ENCODE results near the gene CALCB.

Gene CALCB

GRCh38 chr11:15072551-15073143 lies 746 bp upstream of the CALCB start:
- H3K4me3 ChIP-seq (ENCODE audit: insufficient read depth, low read depth, low read length, poor library complexity, severe bottlenecking) = no peak overlapping the region
- no peak for DNase-seq
- H3K36me3 ChIP-seq (ENCODE audit: control insufficient read depth, insufficient read depth, low read length) = no peaks in the 10 kb centered on the region
- H3K27ac ChIP-seq (ENCODE audit: insufficient read depth, low read length, poor library complexity, severe bottlenecking) = no peak overlapping the region
- H3K4me1 ChIP-seq (ENCODE audit: control insufficient read depth, insufficient read depth, low read length, poor library complexity, severe bottlenecking) = peaks cover 18% of the 10 kb centered on the region
- no peaks in the 10 kb centered on the region for H3K9me3 ChIP-seq (ENCODE audit: control insufficient read depth, low read length)
- peaks cover 14% of the 10 kb centered on the region for H3K27me3 ChIP-seq (replicated peaks; ENCODE audit: control insufficient read depth, insufficient read depth, low read length, poor library complexity, severe bottlenecking)

GRCh38 chr11:15074206-15075161 lies 1.1 kb downstream of the CALCB start:
- Histone ChIP-seq H3K36me3 (ENCODE audit: control insufficient read depth, insufficient read depth, low read length) (no peaks in the 10 kb centered on the region), H3K27me3 (replicated peaks; ENCODE audit: control insufficient read depth, insufficient read depth, low read length, poor library complexity, severe bottlenecking) (peaks cover 14% of the 10 kb centered on the region), H3K9me3 (ENCODE audit: control insufficient read depth, low read length) (no peaks in the 10 kb centered on the region), H3K4me1 (ENCODE audit: control insufficient read depth, insufficient read depth, low read length, poor library complexity, severe bottlenecking) (peaks cover 18% of the 10 kb centered on the region), H3K4me3 (ENCODE audit: insufficient read depth, low read depth, low read length, poor library complexity, severe bottlenecking) (peak overlapping the region; percentile 44), H3K27ac (ENCODE audit: insufficient read depth, low read length, poor library complexity, severe bottlenecking) (no peak overlapping the region)
- DNase-seq = peak; percentile 47 to 65 (median 55)

GRCh38 chr11:15075162-15075526 lies 1.8 kb downstream of the CALCB start:
- peaks cover 18% of the 10 kb centered on the region for H3K4me1 ChIP-seq (ENCODE audit: control insufficient read depth, insufficient read depth, low read length, poor library complexity, severe bottlenecking)
- H3K4me3 ChIP-seq (ENCODE audit: insufficient read depth, low read depth, low read length, poor library complexity, severe bottlenecking) = peak overlapping the region; percentile 44
- H3K9me3 ChIP-seq (ENCODE audit: control insufficient read depth, low read length) = no peaks in the 10 kb centered on the region
- H3K27ac ChIP-seq (ENCODE audit: insufficient read depth, low read length, poor library complexity, severe bottlenecking) = no peak overlapping the region
- no peaks in the 10 kb centered on the region for H3K36me3 ChIP-seq (ENCODE audit: control insufficient read depth, insufficient read depth, low read length)
- no peak for DNase-seq
- H3K27me3 ChIP-seq (replicated peaks; ENCODE audit: control insufficient read depth, insufficient read depth, low read length, poor library complexity, severe bottlenecking) = peaks cover 14% of the 10 kb centered on the region

GRCh38 chr11:15091175-15091574 lies 17.8 kb downstream of the CALCB start:
- Histone ChIP-seq H3K4me3 (ENCODE audit: insufficient read depth, low read depth, low read length, poor library complexity, severe bottlenecking) (no peak overlapping the region), H3K9me3 (ENCODE audit: control insufficient read depth, low read length) (no peaks in the 10 kb centered on the region), H3K27me3 (replicated peaks; ENCODE audit: control insufficient read depth, insufficient read depth, low read length, poor library complexity, severe bottlenecking) (no peaks in the 10 kb centered on the region), H3K4me1 (ENCODE audit: control insufficient read depth, insufficient read depth, low read length, poor library complexity, severe bottlenecking) (no peaks in the 10 kb centered on the region), H3K27ac (ENCODE audit: insufficient read depth, low read length, poor library complexity, severe bottlenecking) (no peak overlapping the region), H3K36me3 (ENCODE audit: control insufficient read depth, insufficient read depth, low read length) (no peaks in the 10 kb centered on the region)
- DNase-seq = no peak

- Histone ChIP-seq H3K36me3 (ENCODE audit: control insufficient read depth, insufficient read depth, low read length) (no peaks in the 10 kb centered on the region), H3K27me3 (replicated peaks; ENCODE audit: control insufficient read depth, insufficient read depth, low read length, poor library complexity, severe bottlenecking) (no peaks in the 10 kb centered on the region), H3K9me3 (ENCODE audit: control insufficient read depth, low read length) (no peaks in the 10 kb centered on the region), H3K4me3 (ENCODE audit: insufficient read depth, low read depth, low read length, poor library complexity, severe bottlenecking) (no peak overlapping the region), H3K4me1 (ENCODE audit: control insufficient read depth, insufficient read depth, low read length, poor library complexity, severe bottlenecking) (no peaks in the 10 kb centered on the region), H3K27ac (ENCODE audit: insufficient read depth, low read length, poor library complexity, severe bottlenecking) (no peak overlapping the region)
- no peak for DNase-seq
These were observed 18.2 kb downstream of the CALCB start for GRCh38 chr11:15091625-15092024.

GRCh38 chr11:15093432-15093831 lies 20.0 kb downstream of the CALCB start:
- DNase-seq = no peak
- no peak overlapping the region for H3K4me3 ChIP-seq (ENCODE audit: insufficient read depth, low read depth, low read length, poor library complexity, severe bottlenecking)
- H3K4me1 ChIP-seq (ENCODE audit: control insufficient read depth, insufficient read depth, low read length, poor library complexity, severe bottlenecking) = no peaks in the 10 kb centered on the region

GRCh38 chr11:15095736-15096228 lies 22.4 kb downstream of the CALCB start:
- no peak for DNase-seq
- no peaks in the 10 kb centered on the region for H3K36me3 ChIP-seq (ENCODE audit: control insufficient read depth, insufficient read depth, low read length)
- H3K4me1 ChIP-seq (ENCODE audit: control insufficient read depth, insufficient read depth, low read length, poor library complexity, severe bottlenecking) = no peaks in the 10 kb centered on the region
- no peaks in the 10 kb centered on the region for H3K9me3 ChIP-seq (ENCODE audit: control insufficient read depth, low read length)
- no peak overlapping the region for H3K4me3 ChIP-seq (ENCODE audit: insufficient read depth, low read depth, low read length, poor library complexity, severe bottlenecking)
- H3K27ac ChIP-seq (ENCODE audit: insufficient read depth, low read length, poor library complexity, severe bottlenecking) = no peak overlapping the region
- no peaks in the 10 kb centered on the region for H3K27me3 ChIP-seq (replicated peaks; ENCODE audit: control insufficient read depth, insufficient read depth, low read length, poor library complexity, severe bottlenecking)

More at GRCh38 chr11:15093432-15093831, 20.0 kb downstream of the CALCB start:
- Histone ChIP-seq H3K9me3 (ENCODE audit: control insufficient read depth, low read length) (no peaks in the 10 kb centered on the region), H3K27ac (ENCODE audit: insufficient read depth, low read length, poor library complexity, severe bottlenecking) (no peak overlapping the region), H3K36me3 (ENCODE audit: control insufficient read depth, insufficient read depth, low read length) (no peaks in the 10 kb centered on the region), H3K27me3 (replicated peaks; ENCODE audit: control insufficient read depth, insufficient read depth, low read length, poor library complexity, severe bottlenecking) (no peaks in the 10 kb centered on the region)

GRCh38 chr11:15097411-15097810 lies 24.0 kb downstream of the CALCB start:
- Histone ChIP-seq H3K4me3 (ENCODE audit: insufficient read depth, low read depth, low read length, poor library complexity, severe bottlenecking) (no peak overlapping the region), H3K4me1 (ENCODE audit: control insufficient read depth, insufficient read depth, low read length, poor library complexity, severe bottlenecking) (no peaks in the 10 kb centered on the region), H3K27me3 (replicated peaks; ENCODE audit: control insufficient read depth, insufficient read depth, low read length, poor library complexity, severe bottlenecking) (no peaks in the 10 kb centered on the region), H3K27ac (ENCODE audit: insufficient read depth, low read length, poor library complexity, severe bottlenecking) (no peak overlapping the region), H3K9me3 (ENCODE audit: control insufficient read depth, low read length) (no peaks in the 10 kb centered on the region), H3K36me3 (ENCODE audit: control insufficient read depth, insufficient read depth, low read length) (no peaks in the 10 kb centered on the region)
- no peak for DNase-seq

- H3K27ac ChIP-seq (ENCODE audit: insufficient read depth, low read length, poor library complexity, severe bottlenecking) = no peak overlapping the region
- no peaks in the 10 kb centered on the region for H3K27me3 ChIP-seq (replicated peaks; ENCODE audit: control insufficient read depth, insufficient read depth, low read length, poor library complexity, severe bottlenecking)
- DNase-seq = no peak
- no peaks in the 10 kb centered on the region for H3K36me3 ChIP-seq (ENCODE audit: control insufficient read depth, insufficient read depth, low read length)
- no peaks in the 10 kb centered on the region for H3K9me3 ChIP-seq (ENCODE audit: control insufficient read depth, low read length)
- no peaks in the 10 kb centered on the region for H3K4me1 ChIP-seq (ENCODE audit: control insufficient read depth, insufficient read depth, low read length, poor library complexity, severe bottlenecking)
- H3K4me3 ChIP-seq (ENCODE audit: insufficient read depth, low read depth, low read length, poor library complexity, severe bottlenecking) = no peak overlapping the region
These were observed 25.9 kb downstream of the CALCB start for GRCh38 chr11:15099267-15099666.
